RPMI7951 (cell line): ENCODE data around the gene RCAN2. TPM values are rescaled to one million over a fixed set of nuclear protein-coding genes. Genes with fewer than 3 reads are reported as not detected.

Experiments
- DNase-seq: peaks from one replicate; pipeline ENCODE4 v3.0.0-alpha.2; 2012; ENCODE audit warnings: low read depth
- total RNA-seq: library from RNA; depleted of rRNA; stranded (reverse); fragments of >200 nt; shearing (Covaris generic); gene quantifications from 2 replicates; pipeline ENCODE4 v1.2.3, GENCODE V29; 2014

RCAN2 gene
- total RNA-seq, 1 experiment from 2014 or later: 0.48 TPM

DNA sequence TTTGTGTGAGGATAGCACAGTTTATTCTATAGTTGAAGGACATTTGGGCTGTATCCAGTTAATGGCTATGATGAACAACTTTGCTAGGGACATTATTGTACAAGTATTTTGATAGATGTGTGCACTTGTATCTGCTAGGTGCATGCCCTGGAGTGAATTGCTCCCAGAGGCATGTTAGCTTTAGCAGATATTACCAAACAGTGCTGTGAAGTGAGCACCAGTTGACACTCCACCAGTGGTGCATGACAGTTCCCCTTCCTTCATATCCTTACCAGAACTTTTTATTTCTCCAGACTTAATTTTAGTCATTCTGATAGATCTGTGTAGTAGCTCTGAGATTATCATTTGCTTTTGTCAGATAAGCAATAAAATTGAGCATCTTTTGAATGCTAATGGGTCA, 271.6 kb downstream of the RCAN2 start:
- no peak for DNase-seq

DNA sequence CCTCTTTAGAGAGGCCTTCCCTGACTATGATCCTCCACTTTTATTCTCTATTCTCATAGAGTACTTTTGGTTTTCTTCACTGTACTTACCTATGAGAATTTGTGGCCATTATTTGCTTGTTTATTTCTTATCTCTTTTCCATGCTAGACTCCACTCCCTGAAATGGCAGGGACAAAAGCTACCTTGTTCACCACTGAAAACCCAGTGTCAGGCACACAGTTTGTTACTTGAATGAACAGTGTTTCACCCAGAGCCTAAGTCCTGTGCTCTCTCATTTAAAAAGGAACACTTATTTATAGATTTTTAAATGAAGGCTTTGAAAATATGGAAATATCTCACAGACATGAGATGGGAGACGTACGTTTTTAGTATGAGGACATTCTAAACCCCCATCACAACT, 272.8 kb downstream of the RCAN2 start:
- no peak for DNase-seq

DNA sequence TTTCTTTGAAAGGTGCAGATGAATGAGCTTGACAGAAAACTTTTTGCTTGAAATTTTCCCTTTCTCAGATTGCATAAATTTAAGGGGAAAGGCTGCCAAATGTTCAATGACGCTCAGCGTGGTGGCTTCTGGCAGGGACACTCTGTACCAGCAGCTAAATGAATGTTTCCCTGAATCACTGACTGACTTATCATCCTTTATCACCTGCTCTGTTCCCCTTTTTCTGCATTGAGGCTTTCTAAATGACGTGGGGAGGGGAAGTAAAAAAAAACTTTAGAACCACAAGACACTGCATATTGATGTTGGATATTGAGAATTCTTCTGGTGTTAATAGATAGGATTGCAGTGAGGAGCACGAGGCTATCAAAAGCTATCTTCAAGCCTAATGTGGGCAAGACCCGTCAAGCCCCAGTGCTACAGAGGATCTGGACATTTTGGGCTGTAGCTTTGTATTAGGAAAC, 273.5 kb downstream of the RCAN2 start:
- no peak for DNase-seq

DNA sequence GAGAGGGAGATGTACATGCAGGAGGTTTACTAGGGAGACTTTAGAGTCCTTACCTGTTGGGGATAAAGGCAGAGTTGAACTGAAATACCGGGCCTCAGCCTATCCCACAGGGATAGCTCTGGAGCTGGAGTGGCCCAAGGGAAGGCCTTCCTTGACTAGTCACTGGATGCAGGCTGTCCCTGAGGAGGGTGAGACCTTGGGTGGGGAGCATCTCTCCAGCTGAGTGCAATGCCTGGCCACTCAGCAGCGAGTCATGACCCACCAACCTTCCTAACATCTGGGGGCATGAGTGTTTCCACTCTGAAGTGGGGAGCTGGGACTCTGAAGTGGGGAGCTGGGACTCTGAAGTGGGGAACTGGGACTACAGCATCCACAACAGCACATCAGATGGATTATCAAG, 274.4 kb downstream of the RCAN2 start:
- DNase-seq: no peak

DNA sequence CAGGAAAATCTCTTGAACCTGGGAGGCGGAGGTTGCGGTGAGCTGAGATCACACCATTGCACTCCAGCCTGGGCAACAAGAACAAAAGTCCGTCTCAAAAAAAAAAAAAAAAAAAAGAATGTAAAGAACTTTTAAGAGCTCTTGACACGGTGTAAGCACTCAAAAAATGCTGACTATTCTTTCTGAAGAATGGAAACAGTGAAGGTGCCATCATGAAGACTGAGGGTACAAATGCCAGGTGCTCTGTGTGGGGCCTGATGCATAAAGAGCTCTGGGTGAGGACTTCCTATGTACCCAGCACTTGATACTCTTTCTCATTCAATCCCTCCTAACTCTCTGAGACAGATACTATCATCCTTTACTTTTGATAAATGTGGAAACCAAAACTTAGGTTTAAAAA, 275.5 kb downstream of the RCAN2 start:
- DNase-seq: no peak

DNA sequence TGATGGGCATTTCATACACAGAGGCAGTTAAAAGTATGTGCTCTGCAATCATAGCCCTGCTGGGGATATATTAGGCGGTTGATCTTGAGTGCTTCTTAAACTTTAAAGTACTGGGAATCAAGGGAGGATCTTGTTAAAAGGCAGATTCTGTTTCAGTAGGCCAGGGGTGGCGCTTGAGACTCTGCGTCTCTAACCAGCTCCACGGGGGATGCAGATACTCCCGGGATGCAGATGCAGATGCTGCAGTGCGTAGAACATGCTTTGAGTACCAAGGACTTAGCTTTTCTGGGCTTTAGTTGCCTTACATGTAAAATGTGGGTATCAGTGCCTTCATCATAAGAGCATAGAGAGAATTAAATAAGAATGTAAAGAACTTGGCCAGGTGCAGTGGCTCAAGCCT, 276.0 kb downstream of the RCAN2 start:
- no peak for DNase-seq

DNA sequence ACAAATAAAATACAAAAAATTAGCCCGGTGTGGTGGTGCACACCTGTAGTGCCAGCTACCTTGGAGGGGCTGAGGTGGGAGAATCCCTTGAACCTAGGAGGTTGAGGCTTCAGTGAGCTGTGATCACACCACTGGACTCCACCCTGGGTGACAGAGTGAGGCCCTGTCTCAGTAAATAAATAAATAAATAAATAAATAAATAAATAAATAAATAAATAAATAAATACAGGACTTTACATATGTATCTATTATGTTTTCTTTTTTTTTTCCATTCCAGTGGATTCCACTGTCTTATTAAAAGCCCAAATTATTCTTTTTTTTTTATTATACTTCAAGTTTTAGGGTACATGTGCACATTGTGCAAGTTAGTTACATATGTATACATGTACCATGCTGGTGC, 279.3 kb downstream of the RCAN2 start:
- no peak for DNase-seq

DNA sequence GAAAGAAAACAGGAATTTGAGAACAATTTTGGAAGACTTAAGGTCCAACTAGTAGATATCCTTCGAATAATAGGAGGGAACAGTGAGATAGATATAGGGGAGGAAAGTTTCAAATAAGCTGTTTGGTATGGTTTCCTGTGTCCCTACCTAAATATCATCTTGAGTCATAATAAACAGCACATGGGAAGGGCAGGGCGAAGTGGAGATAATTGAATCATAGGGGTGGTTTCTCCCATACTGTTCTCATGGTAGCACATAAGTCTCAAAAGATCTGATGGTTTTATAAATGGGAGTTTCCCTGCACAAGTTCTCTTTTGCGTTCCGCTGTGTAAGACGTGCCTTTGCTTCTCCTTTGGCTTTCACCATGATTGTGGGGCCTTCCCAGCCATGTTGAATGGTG, 281.0 kb downstream of the RCAN2 start:
- no peak for DNase-seq

DNA sequence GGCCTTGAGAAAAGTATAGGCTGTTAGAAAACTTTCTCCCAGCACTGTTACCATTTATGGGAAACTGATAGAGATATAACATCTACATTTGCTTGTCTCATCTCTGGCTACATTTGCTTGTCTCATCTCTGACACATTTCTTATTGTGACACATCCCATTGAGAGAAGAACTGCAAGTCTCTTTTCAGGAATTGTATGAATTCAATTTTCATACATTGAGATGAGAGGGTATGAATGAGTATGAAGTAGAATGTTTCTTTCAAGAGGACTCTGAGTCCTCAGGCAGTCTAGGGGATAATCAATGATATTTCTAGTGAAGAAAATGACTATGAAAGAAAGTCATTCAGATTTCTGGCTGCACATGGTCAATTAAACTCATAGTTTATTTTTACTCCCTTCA, 282.9 kb downstream of the RCAN2 start:
- no peak for DNase-seq

DNA sequence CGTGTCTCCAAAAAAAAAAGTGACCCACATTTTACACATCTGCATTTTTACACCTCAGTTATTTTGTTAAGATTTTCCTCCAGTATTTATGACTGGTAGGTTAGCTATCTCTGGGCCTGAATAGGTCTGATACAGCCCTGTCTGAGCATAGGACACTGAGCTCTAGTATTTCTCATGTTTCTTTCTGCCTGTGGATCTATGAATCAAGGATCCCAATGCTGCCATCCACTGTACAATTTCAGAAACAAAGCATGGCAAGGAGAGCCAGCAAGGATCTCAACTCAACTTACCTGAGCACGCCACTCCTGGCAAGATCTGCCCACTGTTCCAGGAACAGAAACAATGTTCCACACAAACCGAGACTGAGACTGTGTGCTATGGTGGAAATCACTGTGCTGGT, 284.1 kb downstream of the RCAN2 start:
- no peak for DNase-seq

DNA sequence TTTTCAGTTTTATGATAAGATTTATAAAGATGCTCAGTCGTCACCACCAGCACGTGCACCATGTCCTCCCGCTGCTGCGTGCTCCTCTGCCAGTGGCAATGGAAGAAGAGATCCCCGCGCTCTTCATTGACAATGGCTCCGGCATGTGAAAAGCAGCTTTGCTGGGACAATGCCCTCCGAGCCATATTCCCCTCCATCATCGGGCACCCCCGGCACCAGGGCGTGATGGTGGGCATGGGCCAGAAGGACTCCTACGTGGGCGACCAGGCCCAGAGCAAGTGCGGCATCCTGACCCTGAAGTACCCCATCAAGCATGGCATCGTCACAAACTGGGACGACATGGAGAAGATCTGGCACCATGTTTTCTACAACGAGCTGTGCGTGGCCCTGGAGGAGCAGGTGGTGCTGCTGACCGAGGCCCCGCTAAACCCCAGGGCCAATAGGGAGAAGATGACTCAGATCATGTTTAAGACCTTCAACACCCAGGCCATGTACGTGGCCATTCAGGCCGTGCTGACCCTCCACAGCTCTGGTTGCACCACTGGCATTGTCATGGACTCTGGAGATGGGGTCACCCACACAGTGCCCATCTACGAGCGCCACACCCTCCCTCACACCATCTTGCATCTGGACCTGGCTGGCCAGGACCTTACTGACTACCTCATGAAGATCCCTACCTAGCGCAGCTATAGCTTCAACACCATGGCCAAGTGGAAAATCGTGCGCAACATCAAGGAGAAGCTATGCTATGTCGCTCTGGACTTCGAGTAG, 286.2 kb downstream of the RCAN2 start:
- no peak for DNase-seq

DNA sequence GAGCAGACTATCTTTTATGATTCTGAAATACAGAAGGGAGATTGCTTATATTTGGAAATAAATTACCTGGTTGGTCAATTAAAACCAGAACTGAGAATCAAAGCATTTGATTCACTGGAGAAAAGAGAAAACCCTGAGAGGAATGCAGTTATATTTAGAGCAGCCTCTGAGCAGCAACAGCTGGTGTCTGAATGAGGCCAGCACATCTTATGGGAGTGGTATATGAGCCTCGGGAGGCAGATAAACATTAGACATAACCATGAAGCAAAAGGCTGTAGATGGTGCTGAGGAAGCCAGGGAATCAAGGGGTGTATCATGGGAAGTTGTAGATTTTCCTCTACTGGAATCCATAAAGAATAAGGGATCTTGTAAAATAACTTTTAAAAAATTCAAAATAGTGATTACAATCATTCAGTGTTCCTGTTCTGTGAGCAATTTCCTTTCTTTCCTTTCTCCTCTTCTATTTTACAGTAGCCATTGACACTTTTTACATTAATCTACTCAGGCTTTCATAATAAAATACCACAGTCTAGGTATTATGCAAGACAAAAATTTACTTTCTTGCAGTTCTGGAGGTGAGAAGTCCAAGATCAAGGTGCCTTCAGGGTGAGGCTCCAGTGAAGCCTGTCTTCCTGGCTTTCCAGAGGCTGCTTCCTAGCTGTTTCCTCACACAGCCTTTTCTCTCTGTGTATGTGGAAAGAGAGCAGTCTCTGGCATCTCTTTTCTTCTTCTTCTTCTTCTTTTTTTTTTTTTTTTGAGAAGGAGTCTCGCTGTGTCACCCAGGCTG, 287.7 kb downstream of the RCAN2 start:
- DNase-seq: no peak

DNA sequence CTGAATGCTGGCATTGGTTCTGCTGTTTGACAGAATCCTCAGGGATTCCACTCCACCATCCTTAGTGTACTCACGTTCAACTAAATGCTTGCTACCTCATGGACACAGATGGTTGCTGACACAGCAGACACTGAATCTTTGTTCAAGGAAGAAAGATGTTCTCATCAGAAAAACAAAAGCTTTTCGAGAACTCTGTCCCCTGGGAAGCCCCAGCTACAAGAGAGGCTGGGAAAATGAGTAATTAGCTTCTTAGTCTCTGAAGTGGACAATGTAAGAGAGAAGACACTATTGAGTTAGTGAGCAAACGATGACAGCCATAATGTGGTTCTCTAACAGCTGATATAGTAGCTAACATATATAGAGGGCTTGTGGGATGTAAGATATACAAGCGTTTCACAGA, 289.5 kb downstream of the RCAN2 start:
- no peak for DNase-seq

DNA sequence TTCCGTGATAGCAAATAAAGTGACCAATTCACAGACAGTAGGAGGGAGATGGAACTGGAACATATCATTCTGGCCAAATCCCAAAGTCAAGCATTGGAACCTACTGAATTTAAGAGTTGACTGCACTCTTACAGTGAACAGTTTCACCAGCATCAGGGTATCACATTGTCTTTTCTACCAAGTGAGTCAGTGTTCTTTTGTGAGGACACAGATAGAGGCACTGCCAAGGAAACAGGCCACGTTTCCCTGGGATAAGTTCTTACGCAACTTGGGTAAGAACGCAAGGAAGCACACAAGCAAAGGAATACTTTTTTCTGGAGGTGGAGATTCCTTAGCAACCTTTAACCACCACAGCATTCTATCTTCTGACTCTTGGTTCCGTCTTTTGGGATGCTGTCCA, 291.9 kb downstream of the RCAN2 start:
- no peak for DNase-seq

DNA sequence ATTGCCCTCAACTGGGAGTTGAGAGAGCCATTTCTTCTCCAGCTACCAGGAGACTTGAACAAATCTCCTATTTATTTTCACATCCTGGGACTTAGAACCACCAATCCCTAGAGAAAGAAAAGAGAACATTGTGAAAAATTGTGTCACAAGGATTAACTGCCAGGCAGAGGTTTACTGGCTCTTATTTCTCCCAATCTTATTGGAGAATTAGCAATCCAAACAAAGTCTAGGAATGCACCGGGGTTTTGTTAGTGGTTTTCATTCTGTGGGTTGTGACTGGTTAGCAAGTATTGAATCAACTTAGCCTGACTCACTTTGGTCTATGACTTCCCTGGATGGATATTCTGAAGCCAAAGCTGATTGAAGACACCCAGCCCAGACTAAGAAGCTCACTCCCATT, 299.3 kb downstream of the RCAN2 start:
- peak; percentile 63 for DNase-seq

DNA sequence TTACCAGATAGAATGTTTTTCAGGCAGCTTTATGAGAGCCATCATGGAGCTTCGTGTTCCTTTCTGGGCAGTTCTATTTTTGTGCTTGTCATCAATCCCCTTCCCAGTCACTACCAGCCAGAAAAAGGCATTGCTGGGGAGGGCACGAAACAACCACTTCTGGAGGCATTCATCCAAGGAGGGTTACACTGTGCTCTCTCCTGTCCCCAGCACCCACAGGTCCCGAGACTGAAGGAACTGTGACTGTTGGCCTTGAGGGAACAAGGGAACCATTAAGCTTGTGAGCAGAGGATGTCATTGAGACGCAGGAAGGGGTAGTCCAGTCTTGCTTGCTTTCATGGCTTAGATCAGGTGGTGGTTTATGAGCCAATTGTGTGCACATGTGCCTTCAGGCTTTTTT, 300.4 kb downstream of the RCAN2 start:
- DNase-seq: no peak

DNA sequence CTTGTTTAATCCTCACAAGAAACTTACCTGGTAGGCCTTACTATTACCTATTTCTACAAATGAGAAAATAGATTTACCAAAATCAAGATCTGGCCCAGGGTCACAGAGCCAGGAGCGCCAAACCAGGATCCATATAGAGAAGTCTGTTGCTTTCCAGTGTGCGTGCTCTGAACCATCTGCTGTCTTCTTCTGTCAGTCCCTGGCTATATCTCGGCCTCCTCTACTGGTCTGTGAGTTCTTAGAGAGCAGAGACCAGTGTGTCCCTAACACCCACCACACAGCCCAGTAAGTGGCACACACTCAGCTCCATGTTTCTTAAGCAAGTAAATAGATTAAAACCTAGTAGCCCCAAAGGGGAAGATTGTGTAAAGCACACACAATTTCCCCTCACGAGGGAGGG, 301.5 kb downstream of the RCAN2 start:
- DNase-seq: no peak

DNA sequence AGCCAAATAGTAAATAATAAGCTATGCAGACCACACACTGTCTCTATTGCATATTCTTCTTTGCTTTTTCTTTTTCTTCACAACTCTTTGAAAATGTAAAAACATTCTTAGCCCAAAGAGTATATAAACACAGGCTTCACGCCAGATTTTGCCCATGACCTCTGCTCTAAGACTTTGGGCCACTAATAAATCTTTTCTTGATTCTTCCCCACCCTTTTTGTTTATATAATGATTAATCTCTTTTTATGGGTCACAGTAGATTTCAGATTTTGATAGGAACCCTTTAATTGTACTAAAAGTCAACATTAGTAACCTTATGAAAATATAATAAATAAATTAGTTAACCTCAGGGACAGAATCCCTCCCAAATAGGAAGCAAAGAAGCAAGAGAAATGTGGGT, 304.7 kb downstream of the RCAN2 start:
- no peak for DNase-seq

DNA sequence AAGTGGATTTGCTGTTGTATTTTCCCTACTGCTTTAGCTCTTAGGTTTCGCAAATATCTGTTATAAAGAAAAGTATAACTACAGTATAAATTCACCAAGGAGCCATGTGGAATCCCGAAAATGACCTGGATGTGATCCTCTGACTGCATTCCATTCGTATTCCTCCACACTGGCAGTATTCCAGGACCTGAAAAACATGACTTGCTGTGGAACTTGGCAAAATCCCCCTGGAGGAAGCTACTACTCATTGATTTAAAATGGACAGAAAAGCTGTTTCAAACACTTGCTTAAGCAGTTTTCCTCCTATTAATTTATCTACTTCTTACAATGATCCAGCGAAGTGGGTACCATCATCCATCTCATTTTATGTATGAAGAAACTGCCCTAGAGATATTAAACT, 307.1 kb downstream of the RCAN2 start:
- peak; percentile 68 for DNase-seq

DNA sequence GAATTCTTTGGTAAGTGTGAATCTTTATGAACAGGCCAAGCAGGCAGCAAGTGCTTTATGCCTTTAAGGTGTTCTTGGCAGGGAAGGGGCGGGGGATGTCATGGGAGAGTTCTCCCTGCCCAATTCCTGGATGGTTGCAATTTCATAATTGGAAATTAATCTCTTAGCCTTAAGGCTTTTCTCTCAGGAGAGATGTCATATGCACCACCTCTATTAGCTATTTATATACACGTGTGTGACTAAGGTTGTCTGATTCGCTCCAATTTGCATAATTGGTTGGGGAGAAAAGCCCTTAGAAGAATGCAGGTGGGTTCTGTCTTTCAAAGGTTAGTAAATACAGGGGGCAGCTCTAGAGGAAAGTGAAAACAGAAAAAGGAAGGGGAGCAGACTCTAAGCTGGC, 315.3 kb downstream of the RCAN2 start:
- no peak for DNase-seq

DNA sequence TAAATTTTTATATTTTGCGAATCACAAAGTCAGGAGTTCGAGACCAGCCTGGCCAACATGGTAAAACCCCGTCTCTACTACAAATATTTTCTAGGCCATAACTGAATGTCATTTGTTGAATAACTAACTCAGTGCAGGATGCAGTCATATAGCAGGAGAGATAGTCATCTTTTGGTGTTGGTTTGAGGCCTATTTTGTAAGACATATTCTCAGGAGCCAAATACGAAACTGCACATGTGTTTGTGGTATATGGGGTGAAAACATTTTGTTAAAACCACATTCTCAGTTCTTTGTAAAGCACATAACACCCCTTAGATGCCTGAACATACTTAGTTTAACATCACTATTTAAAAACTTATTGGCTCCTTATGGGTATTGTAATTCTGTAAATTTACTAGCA, 315.8 kb downstream of the RCAN2 start:
- DNase-seq: no peak

DNA sequence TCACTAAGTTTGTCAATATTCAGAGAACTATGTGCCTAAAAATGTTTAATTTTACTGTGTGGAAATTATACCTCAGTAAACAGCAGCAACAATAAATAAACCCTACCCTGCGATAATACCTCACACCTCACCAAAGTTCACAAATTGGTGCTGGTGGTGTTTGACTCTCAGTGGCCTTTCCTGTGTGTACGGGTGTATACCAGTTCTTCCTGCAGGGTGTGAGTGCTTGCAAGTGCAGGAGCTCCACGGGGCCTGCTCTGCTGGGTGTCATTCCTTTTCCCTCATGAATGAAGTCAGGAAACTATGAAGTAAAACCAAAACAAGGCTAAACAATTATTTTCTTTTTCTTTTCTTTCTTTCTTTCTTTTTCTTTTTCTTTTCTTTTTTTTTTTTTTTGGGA, 316.3 kb downstream of the RCAN2 start:
- no peak for DNase-seq

DNA sequence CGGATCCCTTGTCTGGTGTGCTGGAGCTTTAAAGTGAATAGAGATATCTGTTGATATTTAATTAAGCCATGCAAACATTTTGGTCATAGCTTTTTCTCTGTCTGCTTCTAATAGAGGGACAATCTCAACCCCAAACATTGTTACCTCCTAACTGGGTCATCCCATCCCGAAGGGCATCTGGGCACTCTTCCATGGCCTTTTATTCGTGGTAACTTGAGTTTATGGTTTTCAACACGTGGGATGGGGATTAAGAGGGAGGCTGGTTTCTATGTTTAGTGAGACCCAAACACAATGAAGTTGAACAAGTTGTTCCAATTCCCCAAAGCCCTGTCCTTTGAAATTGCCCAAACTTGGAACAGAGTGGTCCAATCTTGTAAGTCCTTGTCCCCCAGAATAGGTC, 319.1 kb downstream of the RCAN2 start:
- no peak for DNase-seq
